Measurements from ENCODE around the gene EXOG.

- TF ChIP-seq CTCF (IDR thresholded peaks at IDR 0.05; ENCODE audit: poor library complexity) (no peak), EZH2 (IDR thresholded peaks at IDR 0.05; ENCODE audit: borderline replicate concordance) (no peak)
Observed at GRCh38 chr3:38541806-38542205, 45.7 kb downstream of the EXOG start.
